ENCODE measurements around the gene PRKD2.

Gene PRKD2

GRCh38 chr19:46698395-46699321 lies 18.3 kb downstream of the PRKD2 start:
- no peak overlapping the region for H2BK12ac ChIP-seq (ENCODE audit: low read length)
- DNase-seq (ENCODE audit: low spot score): no peak
- H4K8ac ChIP-seq (ENCODE audit: low read depth, low read length): no peak overlapping the region
- H3K27ac ChIP-seq (replicated peaks; ENCODE audit: low read length): no peak overlapping the region
- H3K14ac ChIP-seq (ENCODE audit: low read length): no peak overlapping the region
- peaks cover 47 to 88% of the 10 kb centered on the region in 2 donors for H3K36me3 ChIP-seq (replicated peaks in 1 of 2; ENCODE audit: control insufficient read depth in 2 of 2, insufficient read depth in 2 of 2, low read length in 2 of 2)
- H3K4me1 ChIP-seq (ENCODE audit: control insufficient read depth in 2 of 2, insufficient read depth in 1 of 2, low read depth in 1 of 2, low read length in 2 of 2): peaks cover 0 to 6% of the 10 kb centered on the region in 2 donors
- H3K9me3 ChIP-seq (replicated peaks in 1 of 2; ENCODE audit: control insufficient read depth in 2 of 2, insufficient read depth in 1 of 2, low read depth in 1 of 2, low read length in 2 of 2): no peaks in the 10 kb centered on the region
- no peak overlapping the region for H3K18ac ChIP-seq (ENCODE audit: low read length)
- no peak overlapping the region for H2AFZ ChIP-seq (ENCODE audit: low read length)
- no peak overlapping the region for H3K9ac ChIP-seq (ENCODE audit: low read depth, low read length, poor library complexity)
- no peak overlapping the region for H3K4me3 ChIP-seq (ENCODE audit: low read length in 2 of 2)
- no CpG with 5 or more reads among the region's 11 CpGs for WGBS, 2 donors (ENCODE audit: extremely low coverage in 2 of 2, insufficient read length in 2 of 2, insufficient replicate concordance in 1 of 2)
- no peak overlapping the region for H4K91ac ChIP-seq (ENCODE audit: low read depth, low read length, poor library complexity)
- H3K27me3 ChIP-seq (ENCODE audit: control insufficient read depth in 3 of 3, insufficient read depth in 3 of 3, low read depth in 1 of 3, low read length in 3 of 3): no peaks in the 10 kb centered on the region
- no peak overlapping the region for H3K4me2 ChIP-seq (ENCODE audit: insufficient read depth, low read length, poor library complexity, severe bottlenecking)
- no peak overlapping the region for H2AK5ac ChIP-seq (ENCODE audit: low read depth, low read length)
- H3K4ac ChIP-seq (ENCODE audit: low read length): no peak overlapping the region
- no peaks in the 10 kb centered on the region for H3K79me1 ChIP-seq (ENCODE audit: low read depth, low read length)
- no peak overlapping the region for H2BK120ac ChIP-seq (ENCODE audit: low read depth, low read length)
- no peak overlapping the region for H2BK5ac ChIP-seq (ENCODE audit: low read length)
- H3K23ac ChIP-seq (ENCODE audit: low read depth, low read length, poor library complexity): peak overlapping the region; percentile 34
- H2BK15ac ChIP-seq (ENCODE audit: low read length): no peak overlapping the region

DNA sequence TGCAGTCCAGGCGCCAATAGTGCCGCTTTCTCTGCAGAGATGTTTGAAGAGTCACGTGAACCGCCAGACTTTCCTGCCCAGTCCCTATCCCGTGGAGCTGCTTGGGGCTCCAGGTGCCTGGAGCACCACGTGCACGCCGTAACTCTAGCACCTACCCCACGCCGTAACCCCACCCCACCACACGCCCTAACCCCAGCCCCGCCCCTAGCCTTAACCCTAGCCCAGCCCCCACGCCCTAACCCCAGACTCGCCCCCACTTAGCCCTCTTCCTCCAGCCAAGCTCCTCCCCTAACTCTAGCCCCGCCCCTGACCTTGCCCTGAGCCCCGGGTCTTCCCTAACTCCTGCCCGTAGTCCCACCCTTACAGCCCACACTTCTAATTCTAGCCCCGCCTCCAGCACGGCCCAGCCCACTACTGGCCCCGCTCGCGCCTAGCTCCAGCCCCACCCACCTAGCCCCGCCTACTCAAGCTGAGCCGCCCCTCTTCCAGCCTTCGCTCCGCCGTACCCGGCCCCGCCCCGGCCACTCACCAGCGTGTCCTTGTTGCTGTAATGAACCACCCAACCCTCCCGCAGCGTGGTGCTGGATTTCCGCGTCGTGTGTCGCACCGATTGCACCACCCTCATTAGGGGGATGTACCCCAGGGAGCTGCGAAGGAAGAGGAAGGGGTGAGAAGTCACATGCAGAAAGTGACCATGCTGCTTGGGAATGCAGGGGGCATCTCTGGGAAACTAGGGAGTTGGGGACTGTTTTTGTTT lies 19.5 kb downstream of the PRKD2 start:
- Histone ChIP-seq H3K14ac (ENCODE audit: low read length) (no peak overlapping the region), H3K9ac (ENCODE audit: low read depth, low read length, poor library complexity) (no peak overlapping the region), H3K4ac (ENCODE audit: low read length) (no peak overlapping the region), H3K36me3 (replicated peaks in 1 of 2; ENCODE audit: control insufficient read depth in 2 of 2, insufficient read depth in 2 of 2, low read length in 2 of 2) (peaks cover 58 to 90% of the 10 kb centered on the region in 2 donors), H3K27me3 (ENCODE audit: control insufficient read depth in 3 of 3, insufficient read depth in 3 of 3, low read depth in 1 of 3, low read length in 3 of 3) (no peaks in the 10 kb centered on the region), H2AK5ac (ENCODE audit: low read depth, low read length) (no peak overlapping the region), H3K4me2 (ENCODE audit: insufficient read depth, low read length, poor library complexity, severe bottlenecking) (peak overlapping the region; percentile 75), H4K8ac (ENCODE audit: low read depth, low read length) (no peak overlapping the region), H3K18ac (ENCODE audit: low read length) (peak overlapping the region; percentile 78), H3K79me1 (ENCODE audit: low read depth, low read length) (no peaks in the 10 kb centered on the region), H3K9me3 (replicated peaks in 1 of 2; ENCODE audit: control insufficient read depth in 2 of 2, insufficient read depth in 1 of 2, low read depth in 1 of 2, low read length in 2 of 2) (no peaks in the 10 kb centered on the region), H2BK15ac (ENCODE audit: low read length) (no peak overlapping the region), H2AFZ (ENCODE audit: low read length) (no peak overlapping the region), H2BK12ac (ENCODE audit: low read length) (no peak overlapping the region), H3K4me1 (ENCODE audit: control insufficient read depth in 2 of 2, insufficient read depth in 1 of 2, low read depth in 1 of 2, low read length in 2 of 2) (peaks cover 0 to 6% of the 10 kb centered on the region in 2 donors), H3K27ac (replicated peaks; ENCODE audit: low read length) (no peak overlapping the region), H2BK120ac (ENCODE audit: low read depth, low read length) (no peak overlapping the region), H2BK5ac (ENCODE audit: low read length) (no peak overlapping the region), H3K4me3 (ENCODE audit: low read length in 2 of 2) (peak overlapping the region in 1 of 2 donors; percentile 70), H3K23ac (ENCODE audit: low read depth, low read length, poor library complexity) (peak overlapping the region; percentile 44), H4K91ac (ENCODE audit: low read depth, low read length, poor library complexity) (no peak overlapping the region)
- peak; percentile 89 for DNase-seq (ENCODE audit: low spot score)
- no CpG with 5 or more reads among the region's 39 CpGs for WGBS, 2 donors (ENCODE audit: extremely low coverage in 2 of 2, insufficient read length in 2 of 2, insufficient replicate concordance in 1 of 2)

DNA sequence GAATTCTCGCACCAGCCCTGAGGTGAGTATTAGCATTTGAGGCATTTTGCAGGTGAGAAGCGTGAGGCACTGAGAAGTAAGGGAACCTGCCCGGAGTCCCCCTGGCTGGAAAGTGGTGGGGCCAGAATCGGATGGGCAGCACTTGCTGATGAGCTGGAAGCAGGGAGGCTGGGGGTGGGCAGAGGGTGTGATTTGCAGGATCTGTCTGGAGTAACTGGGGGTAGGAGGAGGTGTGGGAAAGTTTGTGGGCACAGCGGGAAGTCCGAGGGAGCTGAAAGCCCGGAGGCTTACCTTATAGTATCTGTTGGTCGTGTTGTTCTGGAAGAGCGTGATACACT lies 20.1 kb downstream of the PRKD2 start:
- Histone ChIP-seq H2AFZ (ENCODE audit: low read length) (no peak overlapping the region), H3K18ac (ENCODE audit: low read length) (no peak overlapping the region), H4K8ac (ENCODE audit: low read depth, low read length) (no peak overlapping the region), H3K4me2 (ENCODE audit: insufficient read depth, low read length, poor library complexity, severe bottlenecking) (no peak overlapping the region), H4K91ac (ENCODE audit: low read depth, low read length, poor library complexity) (no peak overlapping the region), H3K27me3 (ENCODE audit: control insufficient read depth in 3 of 3, insufficient read depth in 3 of 3, low read depth in 1 of 3, low read length in 3 of 3) (no peaks in the 10 kb centered on the region), H3K27ac (replicated peaks; ENCODE audit: low read length) (no peak overlapping the region), H2AK5ac (ENCODE audit: low read depth, low read length) (no peak overlapping the region), H3K14ac (ENCODE audit: low read length) (no peak overlapping the region), H2BK12ac (ENCODE audit: low read length) (no peak overlapping the region), H3K36me3 (replicated peaks in 1 of 2; ENCODE audit: control insufficient read depth in 2 of 2, insufficient read depth in 2 of 2, low read length in 2 of 2) (peaks cover 62 to 90% of the 10 kb centered on the region in 2 donors), H3K79me1 (ENCODE audit: low read depth, low read length) (no peaks in the 10 kb centered on the region), H2BK120ac (ENCODE audit: low read depth, low read length) (no peak overlapping the region), H2BK15ac (ENCODE audit: low read length) (no peak overlapping the region), H3K9ac (ENCODE audit: low read depth, low read length, poor library complexity) (no peak overlapping the region), H3K4ac (ENCODE audit: low read length) (no peak overlapping the region), H2BK5ac (ENCODE audit: low read length) (no peak overlapping the region), H3K4me3 (ENCODE audit: low read length in 2 of 2) (no peak overlapping the region), H3K4me1 (ENCODE audit: control insufficient read depth in 2 of 2, insufficient read depth in 1 of 2, low read depth in 1 of 2, low read length in 2 of 2) (peaks cover 0 to 6% of the 10 kb centered on the region in 2 donors), H3K9me3 (replicated peaks in 1 of 2; ENCODE audit: control insufficient read depth in 2 of 2, insufficient read depth in 1 of 2, low read depth in 1 of 2, low read length in 2 of 2) (peaks cover under 1 to 4% of the 10 kb centered on the region in 2 donors), H3K23ac (ENCODE audit: low read depth, low read length, poor library complexity) (no peak overlapping the region)
- WGBS, 2 donors (ENCODE audit: extremely low coverage in 2 of 2, insufficient read length in 2 of 2, insufficient replicate concordance in 1 of 2): no CpG with 5 or more reads among the region's 9 CpGs
- DNase-seq (ENCODE audit: low spot score): no peak

DNA sequence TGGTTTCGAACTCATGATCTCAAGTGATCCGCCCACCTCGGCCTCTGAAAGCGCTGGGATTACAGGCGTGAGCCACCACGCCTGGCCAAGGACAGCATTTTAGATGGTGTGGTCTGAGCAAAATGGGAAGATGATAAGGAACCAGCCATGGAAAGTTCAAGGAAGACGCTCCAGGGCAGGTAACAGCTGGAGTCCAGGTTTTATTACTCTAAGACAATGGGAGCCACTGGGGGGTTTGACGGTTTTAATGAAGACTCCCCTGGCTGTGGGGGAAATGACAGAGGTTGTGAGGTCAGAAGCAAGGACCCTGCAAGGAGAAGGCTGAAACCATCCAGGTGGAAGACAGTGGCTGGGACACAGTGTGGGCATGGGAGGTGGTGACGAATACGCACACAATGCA lies 20.9 kb downstream of the PRKD2 start:
- Histone ChIP-seq H3K14ac (ENCODE audit: low read length) (no peak overlapping the region), H2AK5ac (ENCODE audit: low read depth, low read length) (no peak overlapping the region), H3K27ac (replicated peaks; ENCODE audit: low read length) (no peak overlapping the region), H2AFZ (ENCODE audit: low read length) (no peak overlapping the region), H3K23ac (ENCODE audit: low read depth, low read length, poor library complexity) (no peak overlapping the region), H2BK12ac (ENCODE audit: low read length) (no peak overlapping the region), H3K4ac (ENCODE audit: low read length) (no peak overlapping the region), H2BK120ac (ENCODE audit: low read depth, low read length) (no peak overlapping the region), H3K4me1 (ENCODE audit: control insufficient read depth in 2 of 2, insufficient read depth in 1 of 2, low read depth in 1 of 2, low read length in 2 of 2) (peaks cover 0 to 6% of the 10 kb centered on the region in 2 donors), H4K91ac (ENCODE audit: low read depth, low read length, poor library complexity) (no peak overlapping the region), H3K27me3 (ENCODE audit: control insufficient read depth in 3 of 3, insufficient read depth in 3 of 3, low read depth in 1 of 3, low read length in 3 of 3) (no peaks in the 10 kb centered on the region), H3K9me3 (replicated peaks in 1 of 2; ENCODE audit: control insufficient read depth in 2 of 2, insufficient read depth in 1 of 2, low read depth in 1 of 2, low read length in 2 of 2) (peaks cover 1 to 9% of the 10 kb centered on the region in 2 donors), H3K4me3 (ENCODE audit: low read length in 2 of 2) (no peak overlapping the region), H2BK5ac (ENCODE audit: low read length) (no peak overlapping the region), H3K4me2 (ENCODE audit: insufficient read depth, low read length, poor library complexity, severe bottlenecking) (no peak overlapping the region), H3K36me3 (replicated peaks in 1 of 2; ENCODE audit: control insufficient read depth in 2 of 2, insufficient read depth in 2 of 2, low read length in 2 of 2) (peaks cover 65 to 91% of the 10 kb centered on the region in 2 donors), H3K79me1 (ENCODE audit: low read depth, low read length) (no peaks in the 10 kb centered on the region), H4K8ac (ENCODE audit: low read depth, low read length) (no peak overlapping the region), H2BK15ac (ENCODE audit: low read length) (no peak overlapping the region), H3K9ac (ENCODE audit: low read depth, low read length, poor library complexity) (no peak overlapping the region), H3K18ac (ENCODE audit: low read length) (no peak overlapping the region)
- no CpG with 5 or more reads among the region's 10 CpGs for WGBS, 2 donors (ENCODE audit: extremely low coverage in 2 of 2, insufficient read length in 2 of 2, insufficient replicate concordance in 1 of 2)
- DNase-seq (ENCODE audit: low spot score): no peak
